ENCODE measurements around the gene ATP5F1B. TPM values are rescaled to one million over a fixed set of nuclear protein-coding genes. Genes with fewer than 3 reads are reported as not detected.
A peak's percentile ranks its signal among the peaks of the same experiment; 100 is the strongest.

ATP5F1B gene
- total RNA-seq, 4 donors from 2014 or later: 442 to 1,000 (median 608) TPM

DNA sequence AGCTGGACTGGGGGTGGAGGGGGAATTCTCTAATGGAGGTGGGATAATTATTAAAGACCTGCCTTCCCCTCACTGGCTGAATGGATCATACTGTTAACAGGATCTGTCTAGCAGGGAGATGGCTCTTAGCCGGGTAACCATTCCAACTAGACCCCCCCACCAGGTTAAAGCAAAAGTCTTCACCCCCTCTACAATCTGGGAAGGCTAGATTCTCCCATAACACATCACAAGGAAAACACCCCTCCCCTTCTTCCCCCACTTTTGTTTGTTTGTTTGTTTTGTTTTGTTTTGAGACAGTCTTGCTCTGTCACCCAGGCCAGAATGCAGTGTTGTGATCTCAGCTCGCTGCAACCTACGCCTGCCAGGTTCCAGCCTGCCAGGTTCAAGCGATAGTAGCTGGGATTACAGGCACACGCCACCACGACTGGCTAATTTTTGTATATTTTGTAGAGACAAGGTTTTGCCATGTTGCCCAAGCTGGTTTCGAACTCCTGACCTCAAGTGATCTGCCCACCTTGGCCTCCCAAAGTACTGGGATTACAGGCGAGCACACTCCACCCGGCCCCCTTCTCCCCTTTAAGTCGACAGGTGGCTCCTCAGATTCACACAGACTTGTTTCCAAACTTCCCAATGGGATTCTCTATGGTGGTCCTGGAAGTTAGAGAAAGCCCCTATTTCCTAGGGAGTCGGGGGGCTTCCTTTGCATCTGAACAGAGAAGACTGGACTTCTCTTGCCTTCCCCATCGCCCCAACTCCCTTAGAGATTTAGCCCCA, 12.1 kb downstream of the ATP5F1B start:
- TF ChIP-seq POLR2AphosphoS5 (IDR thresholded peaks at IDR 0.05) (no peak), POLR2A (IDR thresholded peaks at IDR 0.05) (no peak), EP300 (IDR thresholded peaks at IDR 0.05; ENCODE audit: low read depth) (no peak)
- TF ChIP-seq, protein P1, sequence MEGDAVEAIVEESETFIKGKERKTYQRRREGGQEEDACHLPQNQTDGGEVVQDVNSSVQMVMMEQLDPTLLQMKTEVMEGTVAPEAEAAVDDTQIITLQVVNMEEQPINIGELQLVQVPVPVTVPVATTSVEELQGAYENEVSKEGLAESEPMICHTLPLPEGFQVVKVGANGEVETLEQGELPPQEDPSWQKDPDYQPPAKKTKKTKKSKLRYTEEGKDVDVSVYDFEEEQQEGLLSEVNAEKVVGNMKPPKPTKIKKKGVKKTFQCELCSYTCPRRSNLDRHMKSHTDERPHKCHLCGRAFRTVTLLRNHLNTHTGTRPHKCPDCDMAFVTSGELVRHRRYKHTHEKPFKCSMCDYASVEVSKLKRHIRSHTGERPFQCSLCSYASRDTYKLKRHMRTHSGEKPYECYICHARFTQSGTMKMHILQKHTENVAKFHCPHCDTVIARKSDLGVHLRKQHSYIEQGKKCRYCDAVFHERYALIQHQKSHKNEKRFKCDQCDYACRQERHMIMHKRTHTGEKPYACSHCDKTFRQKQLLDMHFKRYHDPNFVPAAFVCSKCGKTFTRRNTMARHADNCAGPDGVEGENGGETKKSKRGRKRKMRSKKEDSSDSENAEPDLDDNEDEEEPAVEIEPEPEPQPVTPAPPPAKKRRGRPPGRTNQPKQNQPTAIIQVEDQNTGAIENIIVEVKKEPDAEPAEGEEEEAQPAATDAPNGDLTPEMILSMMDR (IDR thresholded peaks at IDR 0.05): no peak
- intact Hi-C loops (cut with DNase I; ENCODE audit: low total_unique reads) (loop anchor here (2.0 to 10.0 kb wide), 2 partner anchors 91 to 113 kb away; partner anchors contain the start of genes NACA and RBMS2), in situ Hi-C loops (cut with MboI; ENCODE audit: low pct_ligation_motif_present in 1 of 4, low pct_unique_long_range_greater_than_20kb in 1 of 4, low sequenced_read_pairs in 3 of 4) (no loop called here)
- peak overlapping the region; percentile 95 to 99 (median 96) for H3K27ac ChIP-seq
- H3K27me3 ChIP-seq: no peaks in the 10 kb centered on the region
- H3K4me3 ChIP-seq: peak overlapping the region; percentile 76 to 96 (median 87)
- peaks cover 0 to 13% (median 6%) of the 10 kb centered on the region in 4 donors for H3K36me3 ChIP-seq
- H3K4me1 ChIP-seq: peaks cover 38 to 67% (median 54%) of the 10 kb centered on the region in 4 donors
- 42 to 59% methylated on average over 8 to 12 of the region's 12 CpGs for WGBS, 2 donors (ENCODE audit: low coverage in 1 of 2)
- no peaks in the 10 kb centered on the region for H3K9me3 ChIP-seq
- no peak for DNase-seq

GRCh38 chr12:56632701-56633467, 12.9 kb downstream of the ATP5F1B start:
- H3K4me3 ChIP-seq: peak overlapping the region in 1 of 4 donors; percentile 96
- intact Hi-C loops (cut with DNase I; ENCODE audit: low total_unique reads) (loop anchor here (10.0 kb wide), 1 partner anchor 92 kb away; the partner anchor contains the start of gene NACA), in situ Hi-C loops (cut with MboI; ENCODE audit: low pct_ligation_motif_present in 1 of 4, low pct_unique_long_range_greater_than_20kb in 1 of 4, low sequenced_read_pairs in 3 of 4) (no loop called here)
- no peaks in the 10 kb centered on the region for H3K27me3 ChIP-seq
- WGBS, 2 donors (ENCODE audit: low coverage in 1 of 2): 50% methylated on average over 2 to 4 of the region's 4 CpGs
- TF ChIP-seq EP300 (IDR thresholded peaks at IDR 0.05; ENCODE audit: low read depth): no peak
- TF ChIP-seq, protein P1 (IDR thresholded peaks at IDR 0.05): no peak
- no peak for TF ChIP-seq POLR2AphosphoS5 (IDR thresholded peaks at IDR 0.05)
- no peak for TF ChIP-seq POLR2A (IDR thresholded peaks at IDR 0.05)
- DNase-seq: no peak
- H3K27ac ChIP-seq: peak overlapping the region; percentile 95 to 99 (median 96)
- peaks cover 41 to 67% (median 57%) of the 10 kb centered on the region in 4 donors for H3K4me1 ChIP-seq
- H3K9me3 ChIP-seq: no peaks in the 10 kb centered on the region
- peaks cover 0 to 6% (median 2%) of the 10 kb centered on the region in 4 donors for H3K36me3 ChIP-seq

DNA sequence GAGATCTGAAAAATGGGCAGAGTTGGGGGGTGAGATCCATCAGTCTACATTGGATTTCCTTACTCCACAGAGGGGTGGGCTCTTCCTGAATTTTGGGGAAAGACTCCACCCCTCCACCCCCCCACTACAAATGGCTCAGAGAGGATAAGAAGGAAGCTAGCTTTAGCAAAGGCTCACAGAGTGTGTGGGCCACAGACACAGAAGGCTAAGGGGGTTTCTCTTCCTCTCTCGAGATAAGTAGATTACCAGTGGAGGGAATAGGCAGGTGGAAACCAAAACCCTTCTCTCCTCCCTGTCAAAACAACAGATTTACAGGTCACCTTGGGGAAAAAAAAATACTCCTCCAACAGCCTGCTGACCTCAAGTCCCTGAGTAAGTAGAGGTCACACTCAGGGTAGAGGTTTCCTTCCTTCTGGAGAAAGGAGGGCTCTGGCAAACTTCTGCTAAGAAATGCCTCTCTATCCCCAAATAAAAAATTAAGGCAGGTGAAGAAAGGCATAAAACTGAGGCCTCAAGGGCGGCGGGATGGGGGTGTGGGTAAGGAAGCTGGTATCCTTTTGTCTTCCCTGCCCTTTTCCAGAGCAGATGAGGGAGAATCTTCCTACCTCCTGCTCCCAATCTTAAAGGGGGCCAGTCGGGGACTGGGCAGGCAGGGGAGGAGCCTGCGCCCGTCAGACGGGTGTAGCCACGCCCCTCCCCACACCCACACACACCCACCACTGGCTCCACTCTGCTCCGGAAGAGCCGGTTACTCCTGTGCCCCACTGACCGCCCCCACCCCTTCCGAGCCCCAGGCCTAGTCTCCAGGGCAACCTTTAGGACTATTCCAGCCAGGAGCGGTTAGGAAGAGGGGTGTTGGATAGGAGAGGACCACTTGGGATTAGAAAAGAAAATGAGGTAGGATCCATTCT, 13.7 kb downstream of the ATP5F1B start:
- TF ChIP-seq EP300 (IDR thresholded peaks at IDR 0.05; ENCODE audit: low read depth) (no peak), POLR2AphosphoS5 (IDR thresholded peaks at IDR 0.05) (no peak), POLR2A (IDR thresholded peaks at IDR 0.05) (no peak)
- TF ChIP-seq, protein P1 (IDR thresholded peaks at IDR 0.05): no peak
- in situ Hi-C loops (cut with MboI; ENCODE audit: low pct_ligation_motif_present in 1 of 4, low pct_unique_long_range_greater_than_20kb in 1 of 4, low sequenced_read_pairs in 3 of 4) (no loop called here), intact Hi-C loops (cut with DNase I; ENCODE audit: low total_unique reads) (loop anchor here (10.0 kb wide), 1 partner anchor 93 kb away; the partner anchor contains the start of gene NACA)
- Histone ChIP-seq H3K27ac (peak overlapping the region; percentile 95 to 99 (median 96)), H3K4me1 (peaks cover 35 to 67% (median 50%) of the 10 kb centered on the region in 4 donors), H3K9me3 (no peaks in the 10 kb centered on the region), H3K27me3 (no peaks in the 10 kb centered on the region), H3K4me3 (peak overlapping the region in 1 of 4 donors; percentile 96), H3K36me3 (no peaks in the 10 kb centered on the region)
- DNase-seq: peak; percentile 89
- WGBS, 2 donors (ENCODE audit: low coverage in 1 of 2): 3 to 6% methylated on average over 2 to 13 of the region's 13 CpGs

Measured in transverse colon (tissue), 4 donors.